ENCODE results near the gene ZNF285.
"Not testable (repeated sequence)": the region's sequence is repeated elsewhere in the genome, so short reads cannot be mapped to it uniquely, and the experiment has no call there.

ZNF285 gene

DNA sequence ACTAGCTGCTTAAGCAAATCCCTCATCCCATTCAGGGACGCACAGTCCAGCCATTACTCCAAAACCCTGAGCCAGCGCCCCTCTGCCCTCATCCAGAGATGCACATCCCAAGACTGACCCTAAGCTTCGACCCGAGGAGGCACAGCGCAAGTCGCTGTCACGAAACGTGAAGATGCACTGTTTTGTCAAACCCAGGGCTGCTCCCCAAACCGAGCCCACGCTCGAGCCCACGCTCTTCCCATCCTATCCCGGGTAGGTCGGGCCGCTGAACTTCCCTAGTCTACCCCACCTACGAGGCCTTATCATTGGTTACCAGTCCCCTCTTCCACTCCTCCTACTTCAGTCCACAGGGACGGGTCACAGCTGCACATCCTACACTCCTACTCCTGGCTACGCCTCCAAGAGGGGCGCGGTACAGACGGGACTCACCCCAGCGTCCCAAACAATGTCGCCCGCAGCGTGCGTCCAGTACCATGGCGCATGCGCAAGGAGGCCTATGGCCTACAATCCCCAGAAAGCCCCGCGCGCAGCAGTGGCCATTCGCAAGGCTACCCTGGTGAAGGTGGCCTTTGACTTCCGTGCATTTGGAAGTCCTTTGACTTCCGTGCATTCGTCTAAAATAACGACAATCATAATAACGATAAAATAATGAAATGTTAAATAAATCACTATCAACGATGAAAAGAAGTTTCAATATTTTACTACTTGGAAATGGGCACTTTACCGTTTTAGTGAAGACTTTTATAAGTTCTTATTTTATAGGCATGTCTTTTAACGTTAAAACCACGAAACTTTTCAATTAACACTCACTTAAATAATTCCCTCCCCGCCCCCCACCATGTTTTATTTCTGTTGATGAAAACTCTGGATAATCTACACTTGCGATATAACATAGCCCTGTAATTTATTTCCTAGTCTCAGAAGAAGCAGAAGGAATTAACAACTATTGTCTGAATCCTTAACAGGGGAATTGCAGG lies at the start of gene ZNF285:
TSS of gene ZNF285 (minus strand) at position 470 of the 977 bp plus-strand sequence. CDS start 4,395 bp downstream, outside the sequence.
- peak; percentile 32 to 77 (median 57) for DNase-seq (ENCODE audit: low read depth in 3 of 3)

DNA sequence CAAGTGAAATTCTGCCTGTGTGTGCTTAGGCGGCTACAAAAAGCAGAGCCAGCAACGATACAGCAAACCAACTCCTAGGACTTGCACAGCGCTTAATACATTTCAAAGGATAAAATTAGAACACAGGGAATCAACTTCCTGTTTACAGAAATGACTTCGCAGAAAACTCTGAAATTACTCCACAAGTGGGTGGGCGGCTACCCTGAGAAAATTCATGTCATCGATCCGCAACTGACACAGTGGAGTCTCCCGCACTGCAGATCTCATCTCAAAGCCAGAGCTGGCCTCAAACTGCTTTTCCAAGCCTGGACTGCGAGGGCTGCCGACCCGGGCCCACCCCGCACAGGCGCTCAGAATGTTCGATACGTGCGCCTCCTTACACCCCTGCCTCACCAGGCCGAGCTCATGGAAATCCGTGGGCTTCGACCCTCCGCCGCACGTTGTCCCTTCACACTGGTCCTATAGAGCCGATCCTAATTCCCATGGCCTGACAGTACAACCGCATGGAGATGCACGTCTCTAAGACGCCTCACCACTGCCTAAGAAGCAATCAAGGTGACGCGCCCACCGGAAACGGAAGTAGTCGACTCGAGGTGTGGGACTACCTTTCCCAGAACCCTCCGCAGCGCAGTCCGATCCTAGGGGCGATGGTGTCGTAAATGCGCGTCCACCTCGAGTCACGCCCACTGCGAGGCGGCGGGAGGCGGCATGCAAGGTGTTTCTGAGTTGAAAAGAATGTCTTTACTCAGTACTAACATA lies 46.7 kb upstream of the ZNF285 start, which contains the start of gene ZNF229:
TSS of gene ZNF229 (minus strand) at position 557 of the 759 bp plus-strand sequence. CDS start 5,625 bp downstream, outside the sequence.
- peak; percentile 32 to 69 (median 57) for DNase-seq (ENCODE audit: low read depth in 3 of 3)

DNA sequence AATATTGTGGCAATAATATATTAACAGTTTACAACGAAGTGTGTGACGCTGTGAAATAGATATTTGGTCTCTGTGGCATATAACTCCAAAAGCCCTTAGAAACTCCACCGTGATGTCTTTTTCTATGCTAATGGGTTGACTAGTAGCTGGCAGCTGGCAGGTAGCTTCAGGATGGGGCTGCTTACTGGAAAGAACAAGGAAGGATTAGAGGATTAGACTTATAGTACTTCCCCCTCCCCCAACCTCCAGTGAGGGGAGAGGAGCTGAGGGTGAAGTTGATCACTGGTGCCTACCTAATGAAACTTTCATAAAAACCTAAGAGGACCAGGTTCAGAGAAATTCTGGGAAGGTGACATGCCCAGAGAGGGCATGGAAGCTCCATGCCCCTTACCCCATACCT lies 37.0 kb upstream of the ZNF285 start:
- DNase-seq (ENCODE audit: low read depth in 3 of 3): no peak

DNA sequence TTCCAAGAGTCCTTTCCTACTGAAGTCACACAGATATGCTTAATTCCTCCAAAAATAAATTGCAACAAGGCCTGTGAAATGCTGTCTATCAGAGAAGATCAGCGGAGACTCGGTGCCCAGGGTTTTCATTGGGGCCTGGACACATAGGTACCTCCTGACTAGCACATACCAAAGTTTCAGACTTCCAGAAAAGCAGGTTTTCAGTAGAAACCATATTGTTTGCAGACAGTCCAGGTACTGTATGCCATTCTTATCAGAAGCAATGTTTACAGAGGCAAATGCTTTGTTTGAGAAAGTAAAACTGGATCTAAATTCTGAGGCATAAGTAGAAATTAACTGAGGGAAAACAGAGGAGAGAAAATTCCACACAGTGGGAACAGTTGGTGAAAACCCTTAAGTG lies 34.0 kb upstream of the ZNF285 start:
- no peak for DNase-seq (ENCODE audit: low read depth in 3 of 3)

DNA sequence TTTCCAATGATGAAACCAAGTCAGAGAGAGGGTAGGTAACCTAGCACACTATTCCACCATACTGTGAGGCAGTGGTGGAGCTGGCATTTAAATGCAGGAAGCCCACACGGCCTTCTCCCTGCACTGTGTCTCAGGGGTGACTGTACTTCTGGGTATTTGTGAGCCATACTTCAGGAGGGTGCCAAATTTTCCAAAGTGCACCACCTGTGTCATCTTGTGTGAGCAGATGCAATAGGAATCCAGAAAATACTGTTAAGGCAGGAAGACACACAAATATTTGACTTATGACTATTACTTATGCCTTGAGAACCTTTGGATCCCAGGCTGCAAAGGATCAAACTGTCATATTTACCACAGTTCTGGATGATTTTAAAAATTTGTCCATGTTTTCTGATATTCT lies 29.5 kb upstream of the ZNF285 start:
- DNase-seq (ENCODE audit: low read depth in 3 of 3): no peak

GRCh38 chr19:44415553-44415952 lies 14.1 kb upstream of the ZNF285 start:
- DNase-seq (ENCODE audit: low read depth in 3 of 3): not testable (repeated sequence)

DNA sequence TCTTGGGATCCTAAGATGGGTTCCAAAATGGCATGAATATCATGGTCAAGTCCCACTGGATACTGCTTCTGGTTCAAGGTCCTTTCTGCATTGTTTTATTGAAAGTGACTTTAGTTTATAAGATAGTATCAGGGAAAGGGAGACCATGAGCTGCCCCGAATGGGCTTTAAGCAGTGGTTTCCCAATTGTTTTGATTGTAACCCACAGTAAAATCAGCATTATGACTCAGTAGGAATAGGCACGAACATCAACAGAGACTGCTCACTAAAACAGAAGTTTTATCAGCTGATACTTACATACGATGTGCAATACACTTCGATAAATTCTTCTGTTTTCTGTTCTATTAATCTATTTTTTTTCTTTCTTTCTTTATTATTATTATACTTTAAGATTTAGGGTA lies 12.1 kb downstream of the ZNF285 start:
- not testable (repeated sequence) for DNase-seq (ENCODE audit: low read depth in 3 of 3)

GRCh38 chr19:44374789-44375188 lies 26.6 kb downstream of the ZNF285 start:
- DNase-seq (ENCODE audit: low read depth in 3 of 3): no peak

- no peak for DNase-seq (ENCODE audit: low read depth in 3 of 3)
Measured at GRCh38 chr19:44371815-44372480, 29.5 kb downstream of the ZNF285 start.

DNA sequence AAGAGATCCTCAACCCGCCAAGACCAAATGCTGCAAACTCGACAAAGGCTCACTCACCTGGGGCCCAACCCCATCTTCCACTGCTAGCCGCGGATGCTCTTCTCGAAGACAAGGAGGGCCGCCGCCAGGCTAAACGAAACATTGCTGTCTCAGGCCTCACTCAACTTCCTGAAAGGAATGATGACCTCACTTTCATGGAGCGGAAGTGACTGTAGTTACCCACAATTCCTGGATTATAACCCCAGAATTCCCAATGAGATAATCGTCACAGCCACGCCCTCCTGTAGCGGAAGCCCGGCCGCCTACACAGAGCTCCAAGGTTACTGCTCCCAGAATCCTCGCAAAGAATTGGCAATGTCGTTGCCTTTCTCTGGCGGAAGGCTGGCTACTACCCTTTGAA lies 34.4 kb downstream of the ZNF285 start:
- no peak for DNase-seq (ENCODE audit: low read depth in 3 of 3)

GRCh38 chr19:44356383-44357111 lies 44.9 kb downstream of the ZNF285 start, which contains the start of gene ZNF112:
ZNF112 (minus strand) TSS chr19:44356680; CDS start chr19:44340539, 16,141 bp downstream.
- DNase-seq (ENCODE audit: low read depth in 3 of 3): no peak

DNA sequence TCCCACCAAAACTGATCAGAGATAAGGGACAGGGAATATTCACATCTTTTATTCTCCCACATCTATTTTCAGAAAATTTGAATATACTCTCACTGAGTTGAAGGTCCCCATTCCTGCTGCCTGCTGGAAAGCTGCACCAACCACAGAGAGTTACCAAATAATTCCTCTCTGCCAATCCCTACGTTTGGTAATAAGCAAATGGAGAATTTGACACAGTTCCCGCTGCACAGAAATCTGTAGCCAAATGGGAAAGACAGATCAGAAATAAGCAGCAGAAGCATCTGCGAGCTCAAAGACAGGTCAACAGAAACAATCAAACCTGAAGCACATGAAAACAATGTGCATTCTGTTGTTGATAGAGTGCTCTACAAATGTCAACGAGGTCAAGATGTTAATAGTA lies 54.9 kb downstream of the ZNF285 start:
- DNase-seq (ENCODE audit: low read depth in 3 of 3): no peak

- no peak for DNase-seq (ENCODE audit: low read depth in 3 of 3)
Measured at GRCh38 chr19:44345959-44346358, 55.4 kb downstream of the ZNF285 start.

DNA sequence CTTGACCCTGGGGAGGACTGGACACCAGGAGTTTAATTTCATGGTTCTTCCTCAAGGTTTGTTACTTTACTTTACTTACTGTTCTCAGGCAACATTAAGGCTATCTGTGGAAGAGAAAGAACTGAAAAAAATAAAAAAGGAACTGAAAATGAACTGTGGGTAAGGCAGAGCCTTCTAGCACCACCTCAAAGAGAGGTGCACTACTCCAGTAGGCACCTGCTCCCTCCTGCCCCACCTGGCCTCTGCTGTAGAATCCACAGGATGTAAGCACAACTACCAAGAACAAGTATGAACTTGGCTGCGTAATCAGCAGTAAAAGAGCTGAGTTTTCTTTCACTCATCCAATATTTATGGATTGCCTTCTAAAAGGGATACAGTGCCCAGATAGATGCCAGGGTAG lies 57.2 kb downstream of the ZNF285 start:
- DNase-seq (ENCODE audit: low read depth in 3 of 3): no peak

DNA sequence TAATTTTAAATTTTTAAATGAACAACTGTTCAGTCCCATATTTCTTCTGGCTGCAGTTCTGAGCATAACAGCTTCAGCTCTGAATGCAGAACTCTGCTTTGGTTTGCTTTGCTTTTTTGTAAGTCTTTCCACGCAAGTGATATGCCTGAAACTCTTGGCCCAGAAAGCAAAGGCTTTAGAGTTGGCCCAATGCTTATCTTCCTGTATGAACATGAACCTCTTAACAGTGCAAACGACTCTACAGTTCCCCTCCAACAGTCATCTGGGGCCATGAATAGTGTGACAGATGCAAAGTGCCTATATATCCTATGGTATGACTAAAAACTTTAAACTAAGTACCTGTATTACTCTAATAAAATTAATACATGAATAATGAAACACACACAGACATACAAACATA lies 59.6 kb downstream of the ZNF285 start:
- DNase-seq (ENCODE audit: low read depth in 3 of 3): no peak

- DNase-seq (ENCODE audit: low read depth in 3 of 3): not testable (repeated sequence)
Measured at GRCh38 chr19:44334639-44335038, 66.8 kb downstream of the ZNF285 start.

Measured in stimulated activated CD4-positive, alpha-beta T cell treated with anti-CD3 and anti-CD28 coated beads, TNF-alpha, amount 100 ng/mL, for 48 hours (primary cell).